Measurements from ENCODE around the gene ADORA2A. TPM values are rescaled to one million over a fixed set of nuclear protein-coding genes. Genes with fewer than 3 reads are reported as not detected.

ADORA2A gene
- total and polyA plus RNA-seq, 11 donors = 1.5 to 12.1 (median 4.5) TPM

- H3K36me3 ChIP-seq = peaks cover 0 to 32% (median 5%) of the 10 kb centered on the region in 9 donors
- TF ChIP-seq CTCF (IDR thresholded peaks at IDR 0.05) = no peak
- TF ChIP-seq POLR2A (IDR thresholded peaks at IDR 0.05) = no peak
- intact Hi-C loops (cut with DNase I) = no loop called here
- H3K4me3 ChIP-seq = no peak overlapping the region
- peaks cover 0 to 55% (median 17%) of the 10 kb centered on the region in 12 donors for H3K4me1 ChIP-seq
- peak overlapping the region in 2 of 12 donors; percentile 8 to 18 for H3K27ac ChIP-seq
- H3K27me3 ChIP-seq = no peaks in the 10 kb centered on the region
- H3K9me3 ChIP-seq = no peaks in the 10 kb centered on the region
- WGBS, 4 donors = 59 to 78% (median 68%) methylated on average over 12 of the region's 12 CpGs
- ATAC-seq = peak in 1 of 4 donors; percentile 28
- peak in 2 of 5 donors; percentile 42 to 58 for DNase-seq
These were observed 17.5 kb downstream of the ADORA2A start for GRCh38 chr22:24444729-24445466.

- TF ChIP-seq POLR2A (IDR thresholded peaks at IDR 0.05) (no peak), CTCF (IDR thresholded peaks at IDR 0.05) (no peak)
- Histone ChIP-seq H3K27ac (peak overlapping the region in 1 of 12 donors; percentile 2), H3K4me3 (no peak overlapping the region), H3K9me3 (no peaks in the 10 kb centered on the region), H3K4me1 (peaks cover 0 to 55% (median 25%) of the 10 kb centered on the region in 12 donors), H3K27me3 (no peaks in the 10 kb centered on the region), H3K36me3 (peaks cover 0 to 31% (median 5%) of the 10 kb centered on the region in 9 donors)
- WGBS, 4 donors = 71 to 77% (median 72%) methylated on average over 11 of the region's 11 CpGs
- DNase-seq = no peak
- intact Hi-C loops (cut with DNase I) = no loop called here
- ATAC-seq = peak in 1 of 4 donors; percentile 11
These were observed 18.3 kb downstream of the ADORA2A start for GRCh38 chr22:24445481-24446259.

- 83 to 94% (median 90%) methylated on average over 3 of the region's 3 CpGs for WGBS, 4 donors
- no peak for DNase-seq
These were observed 18.8 kb downstream of the ADORA2A start for GRCh38 chr22:24446260-24446611.

More at GRCh38 chr22:24446260-24446611, 18.8 kb downstream of the ADORA2A start:
- TF ChIP-seq POLR2A (IDR thresholded peaks at IDR 0.05) (no peak), CTCF (IDR thresholded peaks at IDR 0.05) (no peak)
- Histone ChIP-seq H3K9me3 (peaks cover 0 to 2% (median 0%) of the 10 kb centered on the region in 12 donors), H3K4me1 (peaks cover 0 to 54% (median 30%) of the 10 kb centered on the region in 12 donors), H3K27ac (peak overlapping the region in 1 of 12 donors; percentile 2), H3K36me3 (peaks cover 0 to 25% (median 4%) of the 10 kb centered on the region in 9 donors), H3K27me3 (no peaks in the 10 kb centered on the region), H3K4me3 (no peak overlapping the region)
- intact Hi-C loops (cut with DNase I) = no loop called here
- ATAC-seq = no peak

Data from heart left ventricle (tissue), 16 donors.